HepG2 (cell line): ENCODE measurements around the gene CES2. TPM values are rescaled to one million over a fixed set of nuclear protein-coding genes. Genes with fewer than 3 reads are reported as not detected.
A peak's percentile ranks its signal among the peaks of the same experiment; 100 is the strongest.

Experiments used
- ARNTL ChIP-seq: sonication (generic); formaldehyde crosslinking; IDR thresholded peaks from 2 replicates; pipeline ENCODE4 v1.4.0; 2020; ENCODE audit warnings: mild to moderate bottlenecking, missing genetic modification reagents
- CC2D1A ChIP-seq: sonication (generic); formaldehyde crosslinking; IDR thresholded peaks from 2 replicates; pipeline ENCODE4 v1.8.1; 2023; ENCODE audit warnings: mild to moderate bottlenecking, missing genetic modification reagents
- CENPT ChIP-seq: sonication (generic); formaldehyde crosslinking; IDR thresholded peaks from 2 replicates; pipeline ENCODE4 v1.8.0; 2022; ENCODE audit warnings: low read depth, mild to moderate bottlenecking, moderate library complexity, missing genetic modification reagents
- ESRRA ChIP-seq: sonication (generic); formaldehyde crosslinking; IDR thresholded peaks from 2 replicates; pipeline ENCODE4 v1.5.1; 2020; ENCODE audit warnings: mild to moderate bottlenecking, low read depth, missing genetic modification reagents
- ETV6 ChIP-seq: sonication (generic); formaldehyde crosslinking; conservative IDR thresholded peaks from 2 replicates; pipeline ENCODE4 v1.4.0; 2020; ENCODE audit warnings: missing genetic modification reagents
- KDM5B ChIP-seq: sonication (generic); formaldehyde crosslinking; IDR thresholded peaks from 2 replicates; pipeline ENCODE4 v1.4.0; 2020; ENCODE audit warnings: missing genetic modification reagents, mild to moderate bottlenecking, borderline replicate concordance
- MIXL1 ChIP-seq: IDR thresholded peaks from 2 replicates; pipeline ENCODE4 v1.6.1; 2016
- NCOR1 ChIP-seq: fragments of 200-600 bp; sonication (generic); IDR thresholded peaks from 2 replicates; pipeline ENCODE4 v1.7.0; 2017; ENCODE audit warnings: antibody characterized with exemption, low read length, borderline replicate concordance
- RBM39 ChIP-seq: fragments of 200-400 bp; formaldehyde crosslinking; IDR thresholded peaks from one replicate; pipeline ENCODE4 v1.6.1; 2018; ENCODE audit warnings: antibody characterized with exemption, mild to moderate bottlenecking, low read depth, low read length; ENCODE audit not compliant: poor library complexity, severe bottlenecking
- REXO4 ChIP-seq: sonication (generic); formaldehyde crosslinking; IDR thresholded peaks from 2 replicates; pipeline ENCODE4 v1.8.0; 2022; ENCODE audit warnings: missing genetic modification reagents, mild to moderate bottlenecking, borderline replicate concordance
- SP5 ChIP-seq: IDR thresholded peaks from 2 replicates; pipeline ENCODE4 v1.6.1; 2016; ENCODE audit warnings: low read depth, borderline replicate concordance
- ZFP62 ChIP-seq: sonication (generic); formaldehyde crosslinking; IDR thresholded peaks from 2 replicates; pipeline ENCODE4 v1.4.0; 2020; ENCODE audit warnings: missing genetic modification reagents
- ZNF253 ChIP-seq: sonication (generic); formaldehyde crosslinking; IDR thresholded peaks from 2 replicates; pipeline ENCODE4 v1.8.0; 2022; ENCODE audit warnings: mild to moderate bottlenecking, missing genetic modification reagents, borderline replicate concordance
- ZNF441 ChIP-seq: sonication (generic); formaldehyde crosslinking; IDR thresholded peaks from 2 replicates; pipeline ENCODE4 v1.7.0; 2021; ENCODE audit warnings: missing genetic modification reagents, borderline replicate concordance
- ZNF766 ChIP-seq: sonication (generic); formaldehyde crosslinking; IDR thresholded peaks from 2 replicates; pipeline ENCODE4 v1.5.0; 2020; ENCODE audit warnings: missing genetic modification reagents, borderline replicate concordance
- polyA plus RNA-seq, 8 experiments: library from polyadenylated mRNA; depleted of rRNA in 3 of 8; stranded (reverse) in 7 of 8; unstranded in 1 of 8; fragments of >200 nt; fragmentation: Illumina TruSeq in 4 of 8; extraction: Trizol in 4 of 8; gene quantifications; 2 replicates each; pipeline versions ENCODE4 v1.2.1 to v1.2.3, GENCODE V29; 2011 to 2016; ENCODE audit warnings: low read depth in 4 of 8, missing spikeins in 1 of 8, mixed read lengths in 1 of 8; ENCODE audit not compliant: insufficient read depth in 1 of 8
- total RNA-seq, 5 experiments: library from RNA; depleted of rRNA; stranded (reverse); fragments of >200 nt; fragmentation: Illumina TruSeq; extraction: Trizol; gene quantifications; 2 replicates each; pipeline ENCODE4 v1.2.3, GENCODE V29; 2016; ENCODE audit warnings: low read depth in 1 of 5
- TF ChIP-seq, protein P1 (sequence below): sonication (generic); formaldehyde crosslinking; IDR thresholded peaks from 2 replicates; pipeline ENCODE4 v1.4.0; 2020; ENCODE audit warnings: missing genetic modification reagents, borderline replicate concordance
- TF ChIP-seq, protein P2 (sequence below): sonication (generic); formaldehyde crosslinking; IDR thresholded peaks from 2 replicates; pipeline ENCODE4 v1.4.0; 2020; ENCODE audit warnings: missing genetic modification reagents
- TF ChIP-seq, protein P3 (sequence below): sonication (generic); formaldehyde crosslinking; IDR thresholded peaks from 2 replicates; pipeline ENCODE4 v1.5.1; 2020; ENCODE audit warnings: missing genetic modification reagents, mild to moderate bottlenecking, borderline replicate concordance
- TF ChIP-seq, protein P4 (sequence below): sonication (generic); formaldehyde crosslinking; IDR thresholded peaks from 2 replicates; pipeline ENCODE4 v1.4.0; 2020; ENCODE audit warnings: missing genetic modification reagents
- TF ChIP-seq, protein P5 (sequence below): sonication (generic); formaldehyde crosslinking; IDR thresholded peaks from 2 replicates; pipeline ENCODE4 v1.5.0; 2020; ENCODE audit warnings: missing genetic modification reagents
- TF ChIP-seq, protein P6 (sequence below): sonication (generic); formaldehyde crosslinking; IDR thresholded peaks from 2 replicates; pipeline ENCODE4 v1.5.0; 2020; ENCODE audit warnings: missing genetic modification reagents, mild to moderate bottlenecking, borderline replicate concordance

CES2 gene
- total and polyA plus RNA-seq, 2 of the 13 experiments (the other 11 are each of a cell fraction or from before 2014, with no cell fraction given) = 50.6 to 63.8 TPM

DNA sequence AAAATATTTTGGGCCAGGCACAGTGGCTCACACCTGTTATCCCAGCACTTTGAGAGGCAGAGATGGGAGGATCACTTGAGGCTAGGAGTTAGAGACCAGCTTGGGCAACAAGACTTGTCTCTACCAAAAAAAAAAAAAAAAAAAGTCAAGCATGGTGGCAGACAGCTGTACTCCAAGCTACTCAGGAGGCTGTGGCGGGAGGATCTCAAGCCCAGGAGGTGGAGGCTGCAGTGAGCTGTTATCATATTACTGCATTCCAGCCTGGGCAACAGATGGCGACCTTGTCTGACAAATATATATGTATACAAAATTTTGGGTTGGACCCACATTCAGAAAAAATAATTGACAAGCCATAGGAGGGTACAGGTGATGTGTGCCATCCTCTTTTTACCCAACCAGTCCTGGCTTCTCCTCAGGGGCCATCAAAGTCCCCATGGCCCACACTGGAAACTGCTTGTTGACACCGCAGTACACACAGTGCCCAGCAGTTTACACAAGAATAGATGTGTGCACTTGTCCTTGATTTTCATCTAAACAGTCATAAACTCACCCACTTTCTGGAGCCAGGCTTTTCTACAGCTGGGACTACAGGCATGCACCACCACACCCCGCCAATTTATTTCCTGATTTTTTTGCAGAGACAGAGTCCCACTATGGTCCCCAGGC, 1.7 kb downstream of the CES2 start (continued):
- TF ChIP-seq SP5 = no peak
- TF ChIP-seq, protein P1, sequence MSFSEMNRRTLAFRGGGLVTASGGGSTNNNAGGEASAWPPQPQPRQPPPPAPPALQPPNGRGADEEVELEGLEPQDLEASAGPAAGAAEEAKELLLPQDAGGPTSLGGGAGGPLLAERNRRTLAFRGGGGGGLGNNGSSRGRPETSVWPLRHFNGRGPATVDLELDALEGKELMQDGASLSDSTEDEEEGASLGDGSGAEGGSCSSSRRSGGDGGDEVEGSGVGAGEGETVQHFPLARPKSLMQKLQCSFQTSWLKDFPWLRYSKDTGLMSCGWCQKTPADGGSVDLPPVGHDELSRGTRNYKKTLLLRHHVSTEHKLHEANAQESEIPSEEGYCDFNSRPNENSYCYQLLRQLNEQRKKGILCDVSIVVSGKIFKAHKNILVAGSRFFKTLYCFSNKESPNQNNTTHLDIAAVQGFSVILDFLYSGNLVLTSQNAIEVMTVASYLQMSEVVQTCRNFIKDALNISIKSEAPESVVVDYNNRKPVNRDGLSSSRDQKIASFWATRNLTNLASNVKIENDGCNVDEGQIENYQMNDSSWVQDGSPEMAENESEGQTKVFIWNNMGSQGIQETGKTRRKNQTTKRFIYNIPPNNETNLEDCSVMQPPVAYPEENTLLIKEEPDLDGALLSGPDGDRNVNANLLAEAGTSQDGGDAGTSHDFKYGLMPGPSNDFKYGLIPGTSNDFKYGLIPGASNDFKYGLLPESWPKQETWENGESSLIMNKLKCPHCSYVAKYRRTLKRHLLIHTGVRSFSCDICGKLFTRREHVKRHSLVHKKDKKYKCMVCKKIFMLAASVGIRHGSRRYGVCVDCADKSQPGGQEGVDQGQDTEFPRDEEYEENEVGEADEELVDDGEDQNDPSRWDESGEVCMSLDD = no peak
- TF ChIP-seq ZNF766 (CRISPR knock-in tag) = no peak
- TF ChIP-seq, protein P2, sequence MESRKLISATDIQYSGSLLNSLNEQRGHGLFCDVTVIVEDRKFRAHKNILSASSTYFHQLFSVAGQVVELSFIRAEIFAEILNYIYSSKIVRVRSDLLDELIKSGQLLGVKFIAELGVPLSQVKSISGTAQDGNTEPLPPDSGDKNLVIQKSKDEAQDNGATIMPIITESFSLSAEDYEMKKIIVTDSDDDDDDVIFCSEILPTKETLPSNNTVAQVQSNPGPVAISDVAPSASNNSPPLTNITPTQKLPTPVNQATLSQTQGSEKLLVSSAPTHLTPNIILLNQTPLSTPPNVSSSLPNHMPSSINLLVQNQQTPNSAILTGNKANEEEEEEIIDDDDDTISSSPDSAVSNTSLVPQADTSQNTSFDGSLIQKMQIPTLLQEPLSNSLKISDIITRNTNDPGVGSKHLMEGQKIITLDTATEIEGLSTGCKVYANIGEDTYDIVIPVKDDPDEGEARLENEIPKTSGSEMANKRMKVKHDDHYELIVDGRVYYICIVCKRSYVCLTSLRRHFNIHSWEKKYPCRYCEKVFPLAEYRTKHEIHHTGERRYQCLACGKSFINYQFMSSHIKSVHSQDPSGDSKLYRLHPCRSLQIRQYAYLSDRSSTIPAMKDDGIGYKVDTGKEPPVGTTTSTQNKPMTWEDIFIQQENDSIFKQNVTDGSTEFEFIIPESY (CRISPR knock-in tag) = peak; percentile 52; the same call in 1 of the 2 replicates
- no peak for TF ChIP-seq ZFP62 (CRISPR knock-in tag)
- TF ChIP-seq ARNTL (CRISPR knock-in tag) = no peak
- TF ChIP-seq NCOR1 = no peak
- TF ChIP-seq, protein P3, sequence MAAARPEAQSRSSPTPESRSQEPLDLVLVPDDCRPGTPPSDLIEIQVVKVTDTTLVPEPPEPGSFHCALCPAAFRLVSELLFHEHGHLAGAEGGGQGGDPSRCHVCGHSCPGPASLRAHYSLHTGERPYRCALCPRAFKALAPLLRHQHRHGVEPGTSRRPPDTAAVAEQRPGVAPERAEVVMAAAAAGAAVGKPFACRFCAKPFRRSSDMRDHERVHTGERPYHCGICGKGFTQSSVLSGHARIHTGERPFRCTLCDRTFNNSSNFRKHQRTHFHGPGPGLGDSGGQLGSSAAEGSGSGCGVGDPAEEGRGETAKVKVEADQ (CRISPR knock-in tag) = peak; percentile 71; the same call in 1 of the 2 replicates
- 0 out of 2 replicates have a peak, but pooled peaks have one; percentile 8 for TF ChIP-seq MIXL1
- TF ChIP-seq, protein P4, sequence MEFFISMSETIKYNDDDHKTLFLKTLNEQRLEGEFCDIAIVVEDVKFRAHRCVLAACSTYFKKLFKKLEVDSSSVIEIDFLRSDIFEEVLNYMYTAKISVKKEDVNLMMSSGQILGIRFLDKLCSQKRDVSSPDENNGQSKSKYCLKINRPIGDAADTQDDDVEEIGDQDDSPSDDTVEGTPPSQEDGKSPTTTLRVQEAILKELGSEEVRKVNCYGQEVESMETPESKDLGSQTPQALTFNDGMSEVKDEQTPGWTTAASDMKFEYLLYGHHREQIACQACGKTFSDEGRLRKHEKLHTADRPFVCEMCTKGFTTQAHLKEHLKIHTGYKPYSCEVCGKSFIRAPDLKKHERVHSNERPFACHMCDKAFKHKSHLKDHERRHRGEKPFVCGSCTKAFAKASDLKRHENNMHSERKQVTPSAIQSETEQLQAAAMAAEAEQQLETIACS (CRISPR knock-in tag) = no peak
- TF ChIP-seq, protein P5, sequence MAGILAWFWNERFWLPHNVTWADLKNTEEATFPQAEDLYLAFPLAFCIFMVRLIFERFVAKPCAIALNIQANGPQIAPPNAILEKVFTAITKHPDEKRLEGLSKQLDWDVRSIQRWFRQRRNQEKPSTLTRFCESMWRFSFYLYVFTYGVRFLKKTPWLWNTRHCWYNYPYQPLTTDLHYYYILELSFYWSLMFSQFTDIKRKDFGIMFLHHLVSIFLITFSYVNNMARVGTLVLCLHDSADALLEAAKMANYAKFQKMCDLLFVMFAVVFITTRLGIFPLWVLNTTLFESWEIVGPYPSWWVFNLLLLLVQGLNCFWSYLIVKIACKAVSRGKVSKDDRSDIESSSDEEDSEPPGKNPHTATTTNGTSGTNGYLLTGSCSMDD (CRISPR knock-in tag) = no peak
- no peak for TF ChIP-seq ETV6 (CRISPR knock-in tag)
- TF ChIP-seq ZNF253 = no peak
- TF ChIP-seq CC2D1A (CRISPR knock-in tag) = no peak
- TF ChIP-seq ZNF441 (CRISPR knock-in tag) = no peak
- TF ChIP-seq, protein P6, sequence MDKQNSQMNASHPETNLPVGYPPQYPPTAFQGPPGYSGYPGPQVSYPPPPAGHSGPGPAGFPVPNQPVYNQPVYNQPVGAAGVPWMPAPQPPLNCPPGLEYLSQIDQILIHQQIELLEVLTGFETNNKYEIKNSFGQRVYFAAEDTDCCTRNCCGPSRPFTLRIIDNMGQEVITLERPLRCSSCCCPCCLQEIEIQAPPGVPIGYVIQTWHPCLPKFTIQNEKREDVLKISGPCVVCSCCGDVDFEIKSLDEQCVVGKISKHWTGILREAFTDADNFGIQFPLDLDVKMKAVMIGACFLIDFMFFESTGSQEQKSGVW = no peak
- TF ChIP-seq KDM5B (CRISPR knock-in tag) = no peak
- no peak for TF ChIP-seq ESRRA
- no peak for TF ChIP-seq REXO4 (CRISPR knock-in tag)
- TF ChIP-seq RBM39 = no peak
- TF ChIP-seq CENPT (CRISPR knock-in tag) = no peak
